ENCODE results near the gene ADRA2A.

The ADRA2A gene

GRCh38 chr10:111116762-111117445 lies 40.1 kb downstream of the ADRA2A start:
- Histone ChIP-seq H3K4me3 (ENCODE audit: low read length) (no peak overlapping the region), H3K4me1 (ENCODE audit: control insufficient read depth, insufficient read depth, low read length) (no peaks in the 10 kb centered on the region), H3K9ac (ENCODE audit: low read length) (no peak overlapping the region), H3K27ac (ENCODE audit: low read depth, low read length) (no peak overlapping the region), H3K27me3 (ENCODE audit: control insufficient read depth, insufficient read depth, low read length) (no peaks in the 10 kb centered on the region), H3K36me3 (ENCODE audit: control insufficient read depth, insufficient read depth, low read length) (no peaks in the 10 kb centered on the region)

GRCh38 chr10:111117528-111118277 lies 40.9 kb downstream of the ADRA2A start:
- no peak overlapping the region for H3K9ac ChIP-seq (ENCODE audit: low read length)
- H3K4me1 ChIP-seq (ENCODE audit: control insufficient read depth, insufficient read depth, low read length) = no peaks in the 10 kb centered on the region
- H3K36me3 ChIP-seq (ENCODE audit: control insufficient read depth, insufficient read depth, low read length) = no peaks in the 10 kb centered on the region
- no peaks in the 10 kb centered on the region for H3K27me3 ChIP-seq (ENCODE audit: control insufficient read depth, insufficient read depth, low read length)
- no peak overlapping the region for H3K4me3 ChIP-seq (ENCODE audit: low read length)
- no peak overlapping the region for H3K27ac ChIP-seq (ENCODE audit: low read depth, low read length)

DNA sequence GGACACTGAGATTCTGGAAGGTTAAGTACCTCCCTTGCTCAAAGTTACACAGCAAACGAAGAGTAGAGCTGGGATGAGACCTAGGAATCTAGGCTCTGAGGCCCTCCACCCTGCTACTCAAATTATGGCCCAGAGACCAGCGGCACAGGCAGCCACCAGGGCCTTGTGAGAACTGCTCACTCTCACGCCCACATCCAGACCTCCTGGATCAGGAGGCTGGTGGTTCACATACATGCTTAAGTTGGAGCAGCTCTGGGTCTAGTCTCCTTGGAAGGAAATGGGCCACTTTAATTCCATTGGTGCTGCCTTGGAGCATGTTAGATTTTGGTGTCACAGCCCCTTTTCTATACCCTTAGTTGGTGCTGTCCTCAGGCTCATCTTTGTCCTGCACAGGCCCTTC lies 41.9 kb downstream of the ADRA2A start:
- no peak overlapping the region for H3K27ac ChIP-seq (ENCODE audit: low read depth, low read length)
- H3K4me1 ChIP-seq (ENCODE audit: control insufficient read depth, insufficient read depth, low read length) = no peaks in the 10 kb centered on the region
- no peaks in the 10 kb centered on the region for H3K36me3 ChIP-seq (ENCODE audit: control insufficient read depth, insufficient read depth, low read length)
- no peaks in the 10 kb centered on the region for H3K27me3 ChIP-seq (ENCODE audit: control insufficient read depth, insufficient read depth, low read length)
- no peak overlapping the region for H3K4me3 ChIP-seq (ENCODE audit: low read length)
- H3K9ac ChIP-seq (ENCODE audit: low read length) = no peak overlapping the region

GRCh38 chr10:111119637-111120036 lies 42.8 kb downstream of the ADRA2A start:
- Histone ChIP-seq H3K4me1 (ENCODE audit: control insufficient read depth, insufficient read depth, low read length) (no peaks in the 10 kb centered on the region), H3K27ac (ENCODE audit: low read depth, low read length) (no peak overlapping the region), H3K27me3 (ENCODE audit: control insufficient read depth, insufficient read depth, low read length) (no peaks in the 10 kb centered on the region), H3K36me3 (ENCODE audit: control insufficient read depth, insufficient read depth, low read length) (no peaks in the 10 kb centered on the region), H3K4me3 (ENCODE audit: low read length) (no peak overlapping the region), H3K9ac (ENCODE audit: low read length) (no peak overlapping the region)

DNA sequence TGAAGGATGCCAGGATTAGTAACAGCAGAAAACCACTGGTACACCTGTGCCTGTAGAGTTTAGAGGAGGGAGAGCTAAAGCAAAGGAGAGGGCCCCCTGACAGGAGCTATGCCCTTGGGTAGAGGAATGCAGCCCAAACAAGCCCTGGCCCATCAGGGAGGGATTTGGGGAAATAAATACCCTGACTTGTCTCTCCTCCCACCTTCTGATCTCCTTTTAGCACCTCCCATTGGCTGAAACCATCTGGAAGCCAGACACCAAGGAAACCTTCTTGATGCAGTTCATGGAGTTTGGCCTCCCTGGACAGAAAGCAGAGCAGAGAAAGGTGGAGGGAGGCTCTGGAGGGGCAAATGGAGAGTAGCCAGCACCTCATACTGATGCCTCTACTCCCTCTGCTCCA lies 45.3 kb downstream of the ADRA2A start:
- Histone ChIP-seq H3K27me3 (ENCODE audit: control insufficient read depth, insufficient read depth, low read length) (no peaks in the 10 kb centered on the region), H3K9ac (ENCODE audit: low read length) (no peak overlapping the region), H3K36me3 (ENCODE audit: control insufficient read depth, insufficient read depth, low read length) (no peaks in the 10 kb centered on the region), H3K27ac (ENCODE audit: low read depth, low read length) (no peak overlapping the region), H3K4me3 (ENCODE audit: low read length) (no peak overlapping the region), H3K4me1 (ENCODE audit: control insufficient read depth, insufficient read depth, low read length) (no peaks in the 10 kb centered on the region)

- Histone ChIP-seq H3K36me3 (ENCODE audit: control insufficient read depth, insufficient read depth, low read length) (no peaks in the 10 kb centered on the region), H3K4me1 (ENCODE audit: control insufficient read depth, insufficient read depth, low read length) (no peaks in the 10 kb centered on the region), H3K4me3 (ENCODE audit: low read length) (no peak overlapping the region), H3K27me3 (ENCODE audit: control insufficient read depth, insufficient read depth, low read length) (no peaks in the 10 kb centered on the region), H3K27ac (ENCODE audit: low read depth, low read length) (no peak overlapping the region), H3K9ac (ENCODE audit: low read length) (no peak overlapping the region)
These were observed 47.1 kb downstream of the ADRA2A start for GRCh38 chr10:111123883-111124282.

DNA sequence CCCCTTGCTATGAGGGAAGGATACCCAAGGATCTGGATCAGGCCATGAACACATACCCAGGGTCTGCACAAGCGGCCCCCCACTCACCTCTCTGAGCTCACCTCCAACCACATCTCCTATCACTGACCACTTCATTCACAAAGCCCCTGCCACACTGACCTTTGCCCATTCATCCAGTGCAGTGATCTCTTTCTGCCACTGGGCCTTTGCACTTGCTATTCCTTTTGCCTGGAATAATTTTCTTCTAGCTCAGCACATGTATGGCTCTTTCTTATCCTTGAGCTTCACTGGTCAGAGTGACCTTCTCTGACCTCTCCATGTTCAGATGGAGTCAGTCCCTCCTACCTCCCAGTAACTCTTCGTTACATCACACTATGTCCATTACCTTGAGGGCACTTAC lies 48.3 kb downstream of the ADRA2A start:
- no peak overlapping the region for H3K27ac ChIP-seq (ENCODE audit: low read depth, low read length)

GRCh38 chr10:111126077-111126476 lies 49.2 kb downstream of the ADRA2A start:
- Histone ChIP-seq H3K4me1 (ENCODE audit: control insufficient read depth, insufficient read depth, low read length) (no peaks in the 10 kb centered on the region), H3K9ac (ENCODE audit: low read length) (no peak overlapping the region), H3K27me3 (ENCODE audit: control insufficient read depth, insufficient read depth, low read length) (no peaks in the 10 kb centered on the region), H3K4me3 (ENCODE audit: low read length) (no peak overlapping the region), H3K36me3 (ENCODE audit: control insufficient read depth, insufficient read depth, low read length) (no peaks in the 10 kb centered on the region), H3K27ac (ENCODE audit: low read depth, low read length) (no peak overlapping the region)

More for the DNA sequence above, 48.3 kb downstream of the ADRA2A start:
- H3K4me1 ChIP-seq (ENCODE audit: control insufficient read depth, insufficient read depth, low read length) = no peaks in the 10 kb centered on the region
- no peak overlapping the region for H3K9ac ChIP-seq (ENCODE audit: low read length)
- no peaks in the 10 kb centered on the region for H3K27me3 ChIP-seq (ENCODE audit: control insufficient read depth, insufficient read depth, low read length)
- no peak overlapping the region for H3K4me3 ChIP-seq (ENCODE audit: low read length)
- no peaks in the 10 kb centered on the region for H3K36me3 ChIP-seq (ENCODE audit: control insufficient read depth, insufficient read depth, low read length)

DNA sequence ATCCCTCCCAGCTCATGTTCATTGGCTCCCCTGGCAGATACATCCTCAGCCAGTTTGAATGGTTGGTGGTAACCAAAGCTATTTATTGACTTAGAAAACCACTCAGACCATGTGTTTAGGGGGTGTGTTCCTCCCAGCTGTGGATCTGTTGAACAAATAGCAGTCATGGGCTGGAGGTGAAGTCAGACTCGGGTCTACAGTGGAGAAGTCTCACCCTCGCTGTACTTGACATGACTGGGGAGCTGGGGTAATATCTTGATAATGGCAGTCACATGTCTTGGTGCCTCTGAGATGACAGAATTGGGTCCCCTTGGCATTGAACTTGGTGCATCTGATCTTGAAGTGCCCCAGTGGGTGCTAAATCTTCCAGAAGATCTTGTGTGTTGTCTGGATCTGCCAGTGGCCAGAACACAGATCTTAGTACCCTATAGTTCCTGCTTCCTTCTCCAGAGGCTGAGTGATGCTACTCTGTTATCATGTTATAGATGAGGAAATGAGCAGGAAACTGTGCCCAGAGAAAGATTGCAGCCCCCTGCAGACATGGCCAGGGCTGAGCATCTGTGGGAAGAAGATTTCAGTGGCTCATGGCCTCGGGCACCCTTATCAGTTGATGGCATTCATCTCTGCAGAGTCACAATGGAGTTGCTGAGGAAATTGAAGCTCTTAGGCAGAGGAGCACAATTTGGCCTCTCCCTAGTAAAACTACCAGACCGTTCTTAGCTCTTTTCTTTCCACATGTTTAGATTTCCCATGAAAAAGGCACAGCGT lies 50.4 kb downstream of the ADRA2A start:
- Histone ChIP-seq H3K36me3 (ENCODE audit: control insufficient read depth, insufficient read depth, low read length) (no peaks in the 10 kb centered on the region), H3K27ac (ENCODE audit: low read depth, low read length) (no peak overlapping the region), H3K27me3 (ENCODE audit: control insufficient read depth, insufficient read depth, low read length) (no peaks in the 10 kb centered on the region), H3K4me3 (ENCODE audit: low read length) (no peak overlapping the region), H3K4me1 (ENCODE audit: control insufficient read depth, insufficient read depth, low read length) (no peaks in the 10 kb centered on the region), H3K9ac (ENCODE audit: low read length) (no peak overlapping the region)

- Histone ChIP-seq H3K4me3 (ENCODE audit: low read length) (no peak overlapping the region), H3K4me1 (ENCODE audit: control insufficient read depth, insufficient read depth, low read length) (no peaks in the 10 kb centered on the region), H3K27ac (ENCODE audit: low read depth, low read length) (no peak overlapping the region), H3K36me3 (ENCODE audit: control insufficient read depth, insufficient read depth, low read length) (no peaks in the 10 kb centered on the region), H3K27me3 (ENCODE audit: control insufficient read depth, insufficient read depth, low read length) (no peaks in the 10 kb centered on the region), H3K9ac (ENCODE audit: low read length) (no peak overlapping the region)
These were observed 51.7 kb downstream of the ADRA2A start for GRCh38 chr10:111128331-111129180.

DNA sequence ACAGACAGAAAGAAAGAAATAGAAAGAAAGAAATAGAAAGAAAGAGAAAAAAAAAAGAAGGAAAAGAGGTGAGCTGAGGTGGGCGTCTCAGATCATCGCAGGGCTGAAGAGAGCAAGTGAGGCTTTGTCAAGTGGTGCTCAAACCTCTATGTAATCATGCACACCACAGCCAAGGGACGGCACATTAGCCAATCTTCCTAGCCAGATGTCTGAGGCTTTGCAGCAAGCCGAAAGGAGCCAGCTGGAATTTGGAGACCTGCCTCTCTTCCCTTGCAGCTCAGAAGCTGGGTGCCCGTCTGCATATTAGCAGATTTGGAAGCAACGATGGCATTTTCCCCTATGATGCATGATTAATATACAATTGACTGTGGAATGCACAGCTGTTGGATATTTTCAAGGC lies 52.5 kb downstream of the ADRA2A start:
- Histone ChIP-seq H3K9ac (ENCODE audit: low read length) (no peak overlapping the region), H3K4me1 (ENCODE audit: control insufficient read depth, insufficient read depth, low read length) (no peaks in the 10 kb centered on the region), H3K27ac (ENCODE audit: low read depth, low read length) (no peak overlapping the region), H3K4me3 (ENCODE audit: low read length) (no peak overlapping the region), H3K27me3 (ENCODE audit: control insufficient read depth, insufficient read depth, low read length) (no peaks in the 10 kb centered on the region), H3K36me3 (ENCODE audit: control insufficient read depth, insufficient read depth, low read length) (no peaks in the 10 kb centered on the region)

GRCh38 chr10:111130471-111130870 lies 53.6 kb downstream of the ADRA2A start:
- Histone ChIP-seq H3K36me3 (ENCODE audit: control insufficient read depth, insufficient read depth, low read length) (no peaks in the 10 kb centered on the region), H3K4me1 (ENCODE audit: control insufficient read depth, insufficient read depth, low read length) (no peaks in the 10 kb centered on the region), H3K27ac (ENCODE audit: low read depth, low read length) (no peak overlapping the region), H3K9ac (ENCODE audit: low read length) (no peak overlapping the region), H3K4me3 (ENCODE audit: low read length) (no peak overlapping the region), H3K27me3 (ENCODE audit: control insufficient read depth, insufficient read depth, low read length) (no peaks in the 10 kb centered on the region)
